ENCODE results near the gene MLNR. TPM values are rescaled to one million over a fixed set of nuclear protein-coding genes. Genes with fewer than 3 reads are reported as not detected.

MLNR gene
- total RNA-seq, 3 donors from 2014 or later, result not detected

DNA sequence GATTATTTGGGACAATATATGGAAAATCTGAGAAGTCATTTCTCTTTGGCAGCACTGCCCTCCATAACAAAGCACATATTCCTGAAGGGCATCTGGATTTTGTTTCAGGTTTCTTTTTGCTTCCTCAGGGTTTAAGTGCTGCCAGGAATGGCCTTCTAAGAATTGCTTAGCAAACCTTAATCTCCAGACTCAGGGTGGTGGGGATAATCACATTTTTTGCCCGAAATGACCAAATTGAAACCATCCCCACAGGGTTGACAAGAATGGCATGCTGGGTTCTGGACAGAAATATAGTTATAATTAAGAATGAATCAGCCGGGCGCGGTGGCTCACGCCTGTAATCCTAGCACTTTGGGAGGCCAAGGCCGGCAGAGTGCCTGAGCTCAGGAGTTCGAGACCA lies 21.2 kb downstream of the MLNR start:
- H3K27ac ChIP-seq, result no peak overlapping the region
- intact Hi-C loops (cut with DNase I; ENCODE audit: low total_unique reads), result no loop called here
- no peaks in the 10 kb centered on the region for H3K36me3 ChIP-seq

DNA sequence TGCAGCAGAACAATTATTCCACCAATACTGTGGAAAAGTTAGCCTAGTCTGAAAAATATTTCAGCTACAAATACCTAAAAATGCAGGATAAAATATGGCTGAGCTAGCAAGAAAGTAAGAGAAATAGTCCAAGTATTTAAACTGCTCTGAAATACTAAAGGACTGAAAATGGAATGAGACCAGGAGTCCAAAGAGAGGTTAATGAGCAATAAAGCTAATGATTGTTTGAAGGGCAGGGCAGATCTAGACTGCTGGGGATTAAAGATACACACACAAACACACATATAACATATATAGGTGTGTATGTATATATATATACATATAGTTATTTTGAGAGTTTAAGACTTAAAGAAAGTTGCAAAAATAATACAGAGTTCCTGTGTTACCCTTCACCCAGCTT lies 25.0 kb downstream of the MLNR start:
- DNase-seq (ENCODE audit: low spot score in 2 of 2), result no peak
- no peak overlapping the region for H3K4me3 ChIP-seq
- H3K27me3 ChIP-seq, result no peaks in the 10 kb centered on the region
- TF ChIP-seq POLR2A (IDR thresholded peaks at IDR 0.05), result no peak
- TF ChIP-seq, protein P1, sequence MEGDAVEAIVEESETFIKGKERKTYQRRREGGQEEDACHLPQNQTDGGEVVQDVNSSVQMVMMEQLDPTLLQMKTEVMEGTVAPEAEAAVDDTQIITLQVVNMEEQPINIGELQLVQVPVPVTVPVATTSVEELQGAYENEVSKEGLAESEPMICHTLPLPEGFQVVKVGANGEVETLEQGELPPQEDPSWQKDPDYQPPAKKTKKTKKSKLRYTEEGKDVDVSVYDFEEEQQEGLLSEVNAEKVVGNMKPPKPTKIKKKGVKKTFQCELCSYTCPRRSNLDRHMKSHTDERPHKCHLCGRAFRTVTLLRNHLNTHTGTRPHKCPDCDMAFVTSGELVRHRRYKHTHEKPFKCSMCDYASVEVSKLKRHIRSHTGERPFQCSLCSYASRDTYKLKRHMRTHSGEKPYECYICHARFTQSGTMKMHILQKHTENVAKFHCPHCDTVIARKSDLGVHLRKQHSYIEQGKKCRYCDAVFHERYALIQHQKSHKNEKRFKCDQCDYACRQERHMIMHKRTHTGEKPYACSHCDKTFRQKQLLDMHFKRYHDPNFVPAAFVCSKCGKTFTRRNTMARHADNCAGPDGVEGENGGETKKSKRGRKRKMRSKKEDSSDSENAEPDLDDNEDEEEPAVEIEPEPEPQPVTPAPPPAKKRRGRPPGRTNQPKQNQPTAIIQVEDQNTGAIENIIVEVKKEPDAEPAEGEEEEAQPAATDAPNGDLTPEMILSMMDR (IDR thresholded peaks at IDR 0.05), result no peak
- TF ChIP-seq POLR2AphosphoS5 (IDR thresholded peaks at IDR 0.05), result no peak
- no peaks in the 10 kb centered on the region for H3K36me3 ChIP-seq
- H3K4me1 ChIP-seq, result no peaks in the 10 kb centered on the region
- no peak overlapping the region for H3K27ac ChIP-seq
- intact Hi-C loops (cut with DNase I; ENCODE audit: low total_unique reads), result no loop called here
- peaks cover 0 to 4% of the 10 kb centered on the region in 2 donors for H3K9me3 ChIP-seq

More for the DNA sequence above, 21.2 kb downstream of the MLNR start:
- no peaks in the 10 kb centered on the region for H3K4me1 ChIP-seq
- TF ChIP-seq POLR2AphosphoS5 (IDR thresholded peaks at IDR 0.05) (no peak), POLR2A (IDR thresholded peaks at IDR 0.05) (no peak)
- TF ChIP-seq, protein P1 (IDR thresholded peaks at IDR 0.05), result no peak
- H3K27me3 ChIP-seq, result no peaks in the 10 kb centered on the region
- DNase-seq (ENCODE audit: low spot score in 2 of 2), result no peak
- H3K9me3 ChIP-seq, result peaks cover 0 to 4% of the 10 kb centered on the region in 2 donors
- no peak overlapping the region for H3K4me3 ChIP-seq

DNA sequence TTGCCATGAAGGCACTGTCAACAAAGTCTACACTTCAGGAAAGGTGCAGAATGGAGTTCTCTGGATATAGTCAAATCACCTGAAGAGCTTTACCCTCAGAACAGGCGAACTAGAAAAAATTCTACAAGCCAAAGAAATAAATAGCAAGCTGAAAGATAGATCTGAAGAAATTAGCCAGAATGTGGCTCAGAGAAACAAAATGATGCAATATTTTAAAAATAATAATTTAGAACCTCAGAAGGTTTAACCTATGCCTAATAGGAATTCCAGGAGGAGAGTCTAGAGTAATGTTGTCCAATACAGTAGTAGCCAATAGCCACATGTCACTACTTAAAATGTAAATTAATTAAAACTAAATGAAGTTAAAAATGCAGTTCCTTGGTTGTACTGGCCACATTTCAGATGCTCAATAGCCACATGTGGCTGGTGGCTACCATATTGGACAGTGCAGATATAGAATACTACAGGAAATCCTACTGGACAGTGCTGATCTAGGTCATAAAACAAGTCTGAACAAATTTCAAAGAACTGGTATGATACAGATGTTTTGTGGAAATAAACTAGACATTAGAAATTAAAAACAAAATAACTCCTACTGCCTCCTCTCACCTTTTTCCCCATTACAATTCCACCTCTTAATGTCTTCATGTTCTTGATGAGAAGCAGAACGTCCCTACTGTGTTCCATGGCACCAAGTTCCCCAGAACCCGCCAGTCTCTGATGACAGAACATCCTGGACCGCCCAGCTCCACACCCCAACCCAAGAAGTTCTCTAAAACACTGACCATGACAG lies 26.9 kb downstream of the MLNR start:
- no peaks in the 10 kb centered on the region for H3K4me1 ChIP-seq

DNA sequence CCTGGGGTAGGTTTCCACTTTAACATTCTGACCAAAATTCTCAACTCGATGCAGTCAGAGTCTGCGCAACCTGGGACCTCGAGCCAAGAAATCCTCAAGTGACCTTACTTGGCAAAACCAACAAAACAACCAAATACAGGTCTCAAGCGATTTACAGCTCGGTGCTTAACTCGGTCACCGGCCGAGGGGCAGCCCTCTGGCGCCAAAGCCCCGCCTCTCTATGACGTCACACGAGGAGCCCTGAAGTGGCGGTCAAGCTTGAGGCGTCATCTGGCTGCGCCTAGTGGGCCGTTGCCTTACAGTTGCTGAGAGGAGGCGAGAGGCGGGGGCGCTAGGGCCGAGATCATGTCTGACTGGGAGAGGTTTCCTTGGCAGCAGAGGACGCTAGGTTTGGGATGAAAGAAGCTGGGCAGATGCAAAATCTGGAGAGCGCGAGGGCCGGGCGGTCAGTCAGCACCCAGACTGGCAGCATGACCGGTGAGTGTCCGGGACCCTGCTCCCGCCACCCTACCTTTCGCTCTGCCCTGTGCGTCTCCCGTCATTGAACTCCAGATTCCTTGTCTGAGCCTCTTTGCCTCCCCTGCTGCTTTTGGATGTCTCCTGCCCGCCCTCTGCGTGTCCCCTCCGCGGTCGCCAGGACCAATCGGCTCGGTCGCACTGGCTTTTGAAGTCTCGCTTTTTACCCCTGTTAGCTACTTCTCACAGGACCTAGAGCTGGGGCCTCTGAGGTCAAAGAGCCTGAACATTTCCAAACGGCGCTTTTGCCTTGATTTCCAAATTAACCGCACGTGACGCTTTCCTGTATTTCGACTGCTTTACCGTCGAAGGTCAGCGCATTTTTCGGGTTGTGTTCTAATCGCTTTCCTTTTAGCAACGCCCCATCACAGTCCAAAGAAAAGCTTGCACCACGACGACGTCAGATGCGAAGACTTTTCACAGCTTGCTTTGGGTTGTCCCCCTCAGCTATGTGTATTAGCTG lies 27.8 kb downstream of the MLNR start, which contains the start of gene CDADC1:
Gene CDADC1, plus strand, starts transcription at position 283 of the 979 bp plus-strand sequence. Its CDS starts 113 bp downstream, at position 396.
- Histone ChIP-seq H3K9me3 (no peaks in the 10 kb centered on the region), H3K27me3 (no peaks in the 10 kb centered on the region), H3K27ac (peak within 1 kb of the TSS; percentile 95), H3K4me3 (peak within 1 kb of the TSS; percentile 80 to 91 (median 85)), H3K36me3 (no peaks in the 10 kb centered on the region), H3K4me1 (no peaks in the 10 kb centered on the region)
- peak; percentile 94 to 95 for DNase-seq (ENCODE audit: low spot score in 2 of 2)
- TF ChIP-seq, protein P1 (IDR thresholded peaks at IDR 0.05), result no peak
- TF ChIP-seq POLR2A (IDR thresholded peaks at IDR 0.05) (peak; percentile 84), POLR2AphosphoS5 (IDR thresholded peaks at IDR 0.05) (peak; percentile 78 to 96 (median 89))
- intact Hi-C loops (cut with DNase I; ENCODE audit: low total_unique reads), result no loop called here

More for the DNA sequence above, 26.9 kb downstream of the MLNR start:
- intact Hi-C loops (cut with DNase I; ENCODE audit: low total_unique reads), result no loop called here
- H3K9me3 ChIP-seq, result peaks cover 0 to 4% of the 10 kb centered on the region in 2 donors
- H3K36me3 ChIP-seq, result no peaks in the 10 kb centered on the region
- H3K27me3 ChIP-seq, result no peaks in the 10 kb centered on the region
- DNase-seq (ENCODE audit: low spot score in 2 of 2), result no peak
- peak overlapping the region; percentile 80 to 91 (median 85) for H3K4me3 ChIP-seq
- peak overlapping the region; percentile 95 for H3K27ac ChIP-seq
- TF ChIP-seq POLR2A (IDR thresholded peaks at IDR 0.05) (no peak), POLR2AphosphoS5 (IDR thresholded peaks at IDR 0.05) (no peak)
- TF ChIP-seq, protein P1 (IDR thresholded peaks at IDR 0.05), result no peak

Measured in breast epithelium (tissue), 4 donors.